LNCAP (cell line): ENCODE data around the gene KCNK4.

ENCODE experiments used
- CTCF ChIP-seq: fragments of 450-650 bp; IDR thresholded peaks from 2 replicates; pipeline ENCODE4 v1.5.1; 2017; ENCODE audit warnings: mild to moderate bottlenecking

The KCNK4 gene

GRCh38 chr11:64317325-64317960, 26.3 kb downstream of the KCNK4 start, which contains the start of gene TRMT112:
TRMT112 (minus strand) TSS chr11:64317559; CDS start chr11:64317526, 33 bp downstream.
- no peak for TF ChIP-seq CTCF

GRCh38 chr11:64317961-64318765, 27.1 kb downstream of the KCNK4 start, which contains the start of gene PRDX5:
PRDX5 (plus strand) TSS chr11:64318121; CDS start chr11:64318216, 95 bp downstream.
- TF ChIP-seq CTCF = no peak; the same call in 1 of the 2 replicates

- TF ChIP-seq CTCF = no peak
Observed at GRCh38 chr11:64318766-64319761, 28.0 kb downstream of the KCNK4 start.

GRCh38 chr11:64320556-64320955, 29.5 kb downstream of the KCNK4 start:
- TF ChIP-seq CTCF = no peak

- no peak for TF ChIP-seq CTCF
Observed at GRCh38 chr11:64321026-64321425, 29.9 kb downstream of the KCNK4 start.

GRCh38 chr11:64321533-64321932, 30.4 kb downstream of the KCNK4 start:
- TF ChIP-seq CTCF = no peak

- no peak for TF ChIP-seq CTCF
Observed at GRCh38 chr11:64322925-64323260, 31.8 kb downstream of the KCNK4 start.
